HG02763 (cell line): ENCODE data around the gene DCAF10.
"Not testable (repeated sequence)": the region's sequence is repeated elsewhere in the genome, so short reads cannot be mapped to it uniquely, and the experiment has no call there.

Experiments
- ATAC-seq: cut with Tn5 transposase; IDR thresholded peaks from one replicate; pipeline ENCODE4 v1.9.1; 2021; ENCODE audit warnings: mild to moderate bottlenecking, moderate library complexity; ENCODE audit not compliant: unreplicated experiment

Gene DCAF10

GRCh38 chr9:37906312-37907239, 106.0 kb downstream of the DCAF10 start:
- ATAC-seq = no peak

GRCh38 chr9:37908283-37908682, 107.7 kb downstream of the DCAF10 start:
- no peak for ATAC-seq

DNA sequence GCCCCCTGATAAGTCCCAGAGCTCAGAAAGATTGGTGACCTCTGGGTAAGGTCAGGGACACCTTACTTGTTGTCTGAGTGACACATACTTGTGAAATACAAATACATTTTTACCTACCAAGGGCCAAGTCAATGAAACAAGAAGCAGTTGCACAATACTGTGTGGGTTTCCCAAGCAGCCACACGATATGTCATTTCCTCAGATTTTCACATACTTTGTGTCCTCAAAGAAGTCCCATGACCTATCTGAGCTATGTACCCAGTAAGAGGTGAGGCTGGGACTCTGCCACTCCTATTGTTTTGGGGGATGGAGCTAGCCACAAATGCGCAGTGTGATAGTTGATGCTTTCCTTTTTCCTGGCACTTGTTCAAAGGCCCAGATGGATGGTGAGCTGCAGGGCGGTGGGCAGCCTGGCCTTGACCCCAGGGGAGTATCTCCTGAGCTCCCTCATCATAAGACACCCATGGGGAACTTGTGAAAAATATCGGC, 108.1 kb downstream of the DCAF10 start:
- ATAC-seq = no peak

DNA sequence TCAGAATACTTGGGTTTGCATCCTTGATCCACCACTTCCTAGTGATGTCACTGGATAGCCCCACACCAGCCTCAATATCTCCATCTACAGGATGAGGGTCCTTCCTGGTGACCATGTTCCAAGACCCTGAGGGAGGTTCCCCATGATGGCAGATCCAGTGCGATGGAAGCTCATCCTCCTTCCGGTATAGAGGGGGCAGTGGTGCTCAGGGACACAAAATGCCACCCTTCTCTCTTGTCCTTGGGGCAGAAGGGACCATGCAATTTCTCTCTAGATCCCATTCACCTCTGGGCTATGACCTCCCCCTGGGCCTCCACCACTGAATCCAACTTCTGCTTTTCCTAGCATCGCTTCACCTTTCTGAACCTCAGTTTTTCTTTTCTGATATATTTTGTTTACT, 108.7 kb downstream of the DCAF10 start:
- ATAC-seq = no peak

DNA sequence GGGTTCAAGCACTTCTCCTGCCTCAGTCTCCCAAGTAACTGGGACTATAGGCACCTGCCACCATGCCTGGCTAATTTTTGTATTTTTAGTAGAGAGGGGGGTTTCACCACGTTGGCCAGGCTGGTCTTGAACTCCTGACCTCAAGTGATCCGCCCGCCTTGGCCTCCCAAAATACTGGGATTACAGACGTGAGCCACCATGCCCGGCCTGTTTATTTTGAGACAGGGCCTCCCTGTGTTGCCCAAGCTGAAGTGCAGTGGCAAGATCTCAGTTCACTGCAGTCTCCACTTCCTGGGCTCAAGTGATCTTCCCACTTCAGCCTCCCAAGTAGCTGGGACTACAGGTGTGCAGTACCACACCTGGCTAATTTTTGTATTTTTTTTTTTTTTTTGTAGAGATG, 109.2 kb downstream of the DCAF10 start:
- ATAC-seq = not testable (repeated sequence)

DNA sequence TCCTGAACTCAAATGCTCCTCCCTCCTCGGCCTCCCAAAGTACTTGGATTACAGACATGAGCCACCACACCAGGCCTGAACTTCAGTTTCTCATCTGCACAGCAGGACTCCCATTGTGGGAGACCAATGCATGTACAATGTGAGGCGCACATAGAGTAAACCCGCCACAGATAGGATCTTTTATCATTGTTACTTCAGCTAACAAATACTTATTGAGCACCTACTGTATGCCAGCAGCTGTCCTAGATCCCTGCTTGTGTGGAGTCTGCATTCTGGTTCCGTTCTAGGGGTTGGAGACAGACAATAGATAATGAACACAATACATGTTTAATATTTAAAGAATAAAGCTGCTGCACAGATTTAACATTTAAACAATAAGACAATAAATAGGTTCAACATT, 109.7 kb downstream of the DCAF10 start:
- ATAC-seq = no peak

GRCh38 chr9:37911271-37911681, 110.7 kb downstream of the DCAF10 start:
- no peak for ATAC-seq

GRCh38 chr9:37913480-37914153, 113.0 kb downstream of the DCAF10 start:
- ATAC-seq = peak; percentile 76

- no peak for ATAC-seq
Measured at GRCh38 chr9:37914154-37914551, 113.6 kb downstream of the DCAF10 start.

- no peak for ATAC-seq
Measured at GRCh38 chr9:37914701-37915358, 114.2 kb downstream of the DCAF10 start.

DNA sequence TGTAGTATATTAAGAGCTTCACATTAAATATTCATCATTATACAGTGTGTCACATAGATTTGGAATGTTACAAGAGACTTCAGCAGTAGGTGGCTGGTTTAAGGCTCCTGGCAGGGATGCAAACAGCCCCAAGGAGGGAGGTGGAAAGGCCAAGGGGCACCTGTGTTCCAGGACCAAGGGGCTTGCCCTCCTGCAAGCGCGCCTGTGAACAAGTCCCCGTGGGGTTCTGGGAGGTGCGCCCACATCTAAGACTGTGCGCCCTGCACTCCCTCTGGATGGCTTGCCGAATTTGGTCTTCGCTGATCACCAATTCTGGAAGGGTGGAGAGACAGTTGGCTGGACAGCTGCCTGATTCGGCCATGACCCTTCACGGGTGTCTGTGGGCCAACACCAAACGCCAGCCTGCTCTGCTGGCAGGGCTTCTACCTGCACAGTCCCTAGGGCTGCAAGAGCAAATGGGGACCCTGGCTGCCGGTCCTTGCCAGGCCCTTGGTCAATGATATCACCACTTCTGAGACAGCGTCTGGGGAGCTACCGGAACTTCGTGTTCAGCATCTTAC, 115.4 kb downstream of the DCAF10 start:
- no peak for ATAC-seq

DNA sequence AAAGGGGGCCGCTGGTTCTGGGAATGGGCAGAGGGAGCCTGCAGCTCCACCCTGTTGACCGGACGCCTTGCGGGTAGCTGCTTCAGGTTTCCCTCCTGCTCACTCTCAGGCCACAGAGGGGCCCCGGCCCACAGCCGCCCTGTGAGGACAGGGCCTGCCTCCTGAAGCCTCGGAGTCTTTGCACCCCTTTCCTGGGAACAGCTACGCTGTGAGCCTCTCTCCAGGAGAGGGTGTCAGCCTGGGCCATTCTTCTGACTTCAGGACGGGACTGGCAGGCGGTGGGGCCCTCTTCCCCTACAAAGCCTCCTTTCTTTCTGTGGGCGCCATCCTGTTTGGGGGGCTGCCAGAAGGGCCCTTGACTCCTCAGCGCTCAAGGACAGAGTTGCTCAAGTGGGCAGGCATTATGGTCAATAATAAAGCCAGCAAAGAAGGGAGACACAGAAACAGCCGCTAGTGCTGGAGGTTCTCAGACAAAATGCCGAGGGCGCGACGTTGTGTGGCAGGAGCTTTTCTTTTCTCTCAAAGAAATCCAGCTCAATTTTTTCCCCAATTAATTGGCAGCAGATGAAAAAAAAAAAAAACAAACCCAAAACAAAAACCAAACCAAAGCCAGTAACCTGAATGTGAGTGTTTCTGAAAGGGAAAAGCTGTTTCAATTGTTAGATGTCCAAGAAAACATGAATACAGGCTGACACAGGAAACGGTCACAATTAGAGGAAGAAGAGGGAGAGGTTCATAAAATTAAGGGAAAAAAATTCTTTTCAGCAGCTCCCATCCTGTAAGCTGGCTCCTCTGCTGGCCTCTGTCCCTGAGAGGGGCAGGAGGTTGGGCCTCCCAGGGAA, 116.1 kb downstream of the DCAF10 start:
- no peak for ATAC-seq
